Measurements from ENCODE around the gene MYO19.
"Not testable (repeated sequence)": the region's sequence is repeated elsewhere in the genome, so short reads cannot be mapped to it uniquely, and the experiment has no call there.

MYO19 gene

GRCh38 chr17:36459045-36459444, 75.6 kb downstream of the MYO19 start:
- H3K79me2 ChIP-seq (ENCODE audit: low read length) = no peaks in the 10 kb centered on the region

DNA sequence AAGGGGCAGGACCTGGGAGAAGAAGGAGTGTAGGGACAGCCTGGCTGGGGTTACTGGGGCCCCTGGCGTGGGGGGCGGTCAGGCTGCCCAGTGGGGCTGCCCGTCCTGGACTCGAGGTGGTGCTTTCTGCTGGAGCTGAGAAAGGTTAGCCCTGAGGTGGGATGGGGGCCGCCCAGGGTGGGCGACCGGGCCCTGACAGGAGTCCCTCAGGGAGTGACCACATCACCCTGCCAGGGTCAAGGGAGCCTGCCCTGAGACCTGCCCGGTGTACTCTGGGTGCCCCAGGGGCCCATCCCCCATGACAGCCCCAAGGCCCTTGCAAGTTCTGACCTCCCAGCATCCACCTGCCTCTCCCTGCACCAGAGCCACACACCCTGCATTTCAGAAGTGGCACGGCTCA, 77.0 kb downstream of the MYO19 start:
- not testable (repeated sequence) for H3K4me2 ChIP-seq (ENCODE audit: low read depth, low read length); H2AFZ ChIP-seq (ENCODE audit: low read length); H3K79me2 ChIP-seq (ENCODE audit: low read length); H3K36me3 ChIP-seq (replicated peaks; ENCODE audit: insufficient read depth, low read length); H3K4me3 ChIP-seq (ENCODE audit: low read length); H4K20me1 ChIP-seq (ENCODE audit: insufficient read depth, low read length); H3K4me1 ChIP-seq (ENCODE audit: low read length); H3K27ac ChIP-seq (ENCODE audit: low read length); H3K9ac ChIP-seq (ENCODE audit: low read length); H3F3A ChIP-seq (ENCODE audit: insufficient read depth, low read length); H3K9me3 ChIP-seq (replicated peaks; ENCODE audit: insufficient read depth, low read length); DNase-seq; H3K9me2 ChIP-seq (replicated peaks; ENCODE audit: insufficient read depth, low read length)
- H3K27me3 ChIP-seq (replicated peaks; ENCODE audit: insufficient read depth, low read length) = peaks cover 34% of the 10 kb centered on the region

More at GRCh38 chr17:36459045-36459444, 75.6 kb downstream of the MYO19 start:
- Histone ChIP-seq H3K36me3 (replicated peaks; ENCODE audit: insufficient read depth, low read length) (no peaks in the 10 kb centered on the region), H2AFZ (ENCODE audit: low read length) (no peak overlapping the region), H3K4me1 (ENCODE audit: low read length) (no peaks in the 10 kb centered on the region), H3K9me2 (replicated peaks; ENCODE audit: insufficient read depth, low read length) (no peaks in the 10 kb centered on the region), H3K27me3 (replicated peaks; ENCODE audit: insufficient read depth, low read length) (peaks cover 34% of the 10 kb centered on the region), H3K27ac (ENCODE audit: low read length) (no peak overlapping the region), H3K4me2 (ENCODE audit: low read depth, low read length) (no peak overlapping the region), H3F3A (ENCODE audit: insufficient read depth, low read length) (no peaks in the 10 kb centered on the region), H3K9me3 (replicated peaks; ENCODE audit: insufficient read depth, low read length) (no peaks in the 10 kb centered on the region), H3K9ac (ENCODE audit: low read length) (no peak overlapping the region), H3K4me3 (ENCODE audit: low read length) (no peak overlapping the region), H4K20me1 (ENCODE audit: insufficient read depth, low read length) (no peaks in the 10 kb centered on the region)
- DNase-seq = no peak
- TF ChIP-seq EZH2 (optimal IDR thresholded peaks at IDR 0.05; ENCODE audit: low read depth, low read length) (no peak), EZH2phosphoT487 (IDR thresholded peaks at IDR 0.05; ENCODE audit: low read length) (no peak)
- TF ChIP-seq, protein P1, sequence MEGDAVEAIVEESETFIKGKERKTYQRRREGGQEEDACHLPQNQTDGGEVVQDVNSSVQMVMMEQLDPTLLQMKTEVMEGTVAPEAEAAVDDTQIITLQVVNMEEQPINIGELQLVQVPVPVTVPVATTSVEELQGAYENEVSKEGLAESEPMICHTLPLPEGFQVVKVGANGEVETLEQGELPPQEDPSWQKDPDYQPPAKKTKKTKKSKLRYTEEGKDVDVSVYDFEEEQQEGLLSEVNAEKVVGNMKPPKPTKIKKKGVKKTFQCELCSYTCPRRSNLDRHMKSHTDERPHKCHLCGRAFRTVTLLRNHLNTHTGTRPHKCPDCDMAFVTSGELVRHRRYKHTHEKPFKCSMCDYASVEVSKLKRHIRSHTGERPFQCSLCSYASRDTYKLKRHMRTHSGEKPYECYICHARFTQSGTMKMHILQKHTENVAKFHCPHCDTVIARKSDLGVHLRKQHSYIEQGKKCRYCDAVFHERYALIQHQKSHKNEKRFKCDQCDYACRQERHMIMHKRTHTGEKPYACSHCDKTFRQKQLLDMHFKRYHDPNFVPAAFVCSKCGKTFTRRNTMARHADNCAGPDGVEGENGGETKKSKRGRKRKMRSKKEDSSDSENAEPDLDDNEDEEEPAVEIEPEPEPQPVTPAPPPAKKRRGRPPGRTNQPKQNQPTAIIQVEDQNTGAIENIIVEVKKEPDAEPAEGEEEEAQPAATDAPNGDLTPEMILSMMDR (IDR thresholded peaks at IDR 0.05; ENCODE audit: low read length) = no peak

DNA sequence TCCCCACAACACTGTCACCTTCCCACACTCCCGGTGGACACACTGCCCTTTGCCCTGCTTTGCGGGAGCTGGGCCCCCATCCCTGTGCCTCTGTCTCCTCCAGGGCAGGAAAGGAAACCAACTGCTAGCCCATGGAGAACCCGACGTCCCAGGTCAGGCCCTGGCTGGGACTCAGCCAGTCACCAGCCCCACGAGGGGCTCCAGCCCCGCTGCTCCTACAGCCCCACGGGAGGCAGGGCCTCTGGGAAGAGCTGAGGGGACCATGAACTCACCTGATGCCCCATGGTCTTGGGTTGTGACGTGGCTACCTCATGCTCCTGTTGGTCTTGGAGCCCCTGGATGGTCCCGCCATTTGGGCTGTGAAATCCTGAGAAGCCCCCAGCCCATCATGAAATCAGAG, 81.8 kb downstream of the MYO19 start:
- not testable (repeated sequence) for H3K9me2 ChIP-seq (replicated peaks; ENCODE audit: insufficient read depth, low read length); DNase-seq; H3K36me3 ChIP-seq (replicated peaks; ENCODE audit: insufficient read depth, low read length); H3K4me1 ChIP-seq (ENCODE audit: low read length); H3F3A ChIP-seq (ENCODE audit: insufficient read depth, low read length); H3K9me3 ChIP-seq (replicated peaks; ENCODE audit: insufficient read depth, low read length); H3K4me2 ChIP-seq (ENCODE audit: low read depth, low read length); H3K4me3 ChIP-seq (ENCODE audit: low read length); H3K27me3 ChIP-seq (replicated peaks; ENCODE audit: insufficient read depth, low read length); H3K27ac ChIP-seq (ENCODE audit: low read length); H3K9ac ChIP-seq (ENCODE audit: low read length); H2AFZ ChIP-seq (ENCODE audit: low read length); H3K79me2 ChIP-seq (ENCODE audit: low read length); H4K20me1 ChIP-seq (ENCODE audit: insufficient read depth, low read length)

GRCh38 chr17:36449997-36450396, 84.7 kb downstream of the MYO19 start:
- H3K36me3 ChIP-seq (replicated peaks; ENCODE audit: insufficient read depth, low read length); H3K9ac ChIP-seq (ENCODE audit: low read length); H3F3A ChIP-seq (ENCODE audit: insufficient read depth, low read length); H3K79me2 ChIP-seq (ENCODE audit: low read length); H3K27me3 ChIP-seq (replicated peaks; ENCODE audit: insufficient read depth, low read length); DNase-seq; H2AFZ ChIP-seq (ENCODE audit: low read length); H4K20me1 ChIP-seq (ENCODE audit: insufficient read depth, low read length); H3K4me1 ChIP-seq (ENCODE audit: low read length); H3K27ac ChIP-seq (ENCODE audit: low read length); H3K9me2 ChIP-seq (replicated peaks; ENCODE audit: insufficient read depth, low read length); H3K4me2 ChIP-seq (ENCODE audit: low read depth, low read length); H3K4me3 ChIP-seq (ENCODE audit: low read length); H3K9me3 ChIP-seq (replicated peaks; ENCODE audit: insufficient read depth, low read length): not testable (repeated sequence)
